CD4-positive, alpha-beta T cell treated with Interferon gamma for 1 hour (primary cell): ENCODE results near the gene HPCAL1.
A peak's percentile ranks its signal among the peaks of the same experiment; 100 is the strongest.

ENCODE experiments used
- DNase-seq: peaks from one replicate; pipeline ENCODE4 v3.0.0-alpha.2; 2020

HPCAL1 gene

DNA sequence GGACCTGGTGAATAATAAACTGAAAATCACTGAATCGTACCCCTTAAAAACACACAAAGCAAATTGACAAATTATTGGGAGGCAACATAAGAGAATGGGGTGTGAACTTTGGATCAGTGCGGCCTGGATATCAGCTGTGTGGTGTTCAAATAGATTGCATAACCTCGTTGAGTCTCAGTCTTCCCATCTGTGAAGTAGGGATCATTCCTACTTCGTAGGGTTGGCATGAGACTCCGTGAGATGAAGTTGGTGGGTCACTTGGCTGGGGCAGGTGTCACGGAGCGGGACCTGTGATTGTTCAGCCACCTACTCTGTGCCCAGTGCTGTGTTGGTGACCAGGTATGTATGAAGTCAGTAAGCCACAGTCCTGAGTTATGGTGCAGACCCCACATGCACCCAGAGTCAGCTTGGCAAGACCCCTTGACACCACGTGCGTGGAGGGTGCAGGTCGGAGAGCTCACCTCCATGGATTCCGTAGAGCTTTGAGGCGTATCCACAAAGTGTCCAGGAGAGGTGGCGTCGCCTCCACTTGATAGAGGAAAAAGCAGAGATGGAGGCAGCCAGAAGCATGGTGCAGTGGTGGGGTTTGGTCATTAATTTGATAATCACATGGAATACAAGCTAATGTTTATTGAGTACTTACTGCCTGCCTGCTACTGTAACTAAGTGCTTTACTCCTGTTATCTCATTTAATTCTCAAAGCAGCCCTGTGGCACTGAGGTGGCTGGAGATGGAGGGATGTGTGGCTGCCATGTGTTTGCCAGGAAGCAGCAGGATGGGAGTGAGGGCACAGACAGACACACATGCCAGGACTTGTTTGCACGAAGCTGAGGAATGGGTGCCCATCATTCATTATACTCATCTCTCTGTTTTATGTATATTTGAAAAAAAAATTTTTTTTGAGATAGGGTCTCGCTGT lies 35.8 kb downstream of the HPCAL1 start:
- DNase-seq: no peak

DNA sequence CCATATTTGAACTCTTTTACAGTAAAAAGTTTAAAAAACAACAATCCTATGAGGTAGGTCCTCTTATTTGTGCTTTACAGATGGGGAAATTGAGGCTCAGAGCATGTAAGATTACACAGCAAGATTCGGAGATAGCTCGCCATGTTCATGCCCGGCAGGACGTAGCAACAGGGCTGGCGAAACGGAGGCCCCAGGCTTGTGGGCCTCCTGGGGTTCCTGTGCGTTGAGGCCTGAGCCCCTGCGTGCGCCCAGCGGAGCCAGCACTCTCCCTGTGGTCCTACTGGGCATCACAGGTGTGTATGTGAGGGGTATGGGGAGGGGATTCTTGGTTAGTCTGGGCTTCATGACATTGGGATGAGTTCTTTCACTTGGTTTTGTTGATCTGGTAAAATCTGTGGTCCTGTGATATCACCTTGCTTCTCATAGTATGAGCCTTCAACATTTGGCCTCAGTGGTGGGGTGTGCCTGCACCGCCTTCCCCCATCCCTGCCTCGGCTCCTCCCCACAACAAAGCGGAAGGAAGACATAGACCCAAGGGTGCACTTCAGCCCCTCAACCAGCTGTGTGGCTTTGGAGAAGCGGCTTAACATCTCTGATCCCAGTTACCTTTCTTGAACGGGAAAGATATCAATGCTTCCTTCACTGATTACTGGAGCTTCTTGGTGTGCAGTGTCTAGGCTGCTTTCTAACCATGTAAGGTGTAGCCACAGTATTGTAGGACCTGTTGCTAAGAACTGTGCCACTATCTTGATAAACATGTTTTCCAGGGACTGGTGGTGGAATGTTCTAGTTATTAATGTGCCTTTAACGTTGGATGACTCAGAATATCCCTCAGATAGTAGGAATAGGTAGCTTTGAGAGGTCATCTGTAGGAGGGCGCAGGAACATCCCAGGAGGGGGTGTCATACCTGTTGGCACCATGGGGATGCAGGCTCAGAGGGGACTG lies 37.2 kb downstream of the HPCAL1 start:
- DNase-seq: no peak

DNA sequence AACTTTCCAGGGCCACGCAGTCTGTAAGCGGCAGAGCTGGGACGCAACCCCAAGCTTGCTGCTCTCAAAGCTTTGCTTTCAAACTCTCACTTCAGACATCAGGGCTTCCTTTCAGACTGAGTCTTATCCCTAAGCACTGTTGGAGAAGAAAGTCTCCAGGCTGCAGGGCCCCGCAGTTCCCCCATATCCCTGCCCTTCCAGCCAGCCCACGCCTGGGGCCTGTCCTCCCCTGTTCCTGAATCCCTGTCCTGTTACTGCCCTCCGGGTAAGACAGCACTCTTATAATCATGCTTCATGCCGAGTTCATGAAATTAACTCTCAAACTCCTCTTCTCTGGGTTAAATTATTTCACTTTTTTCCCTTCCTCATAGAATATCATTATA lies 37.9 kb downstream of the HPCAL1 start:
- no peak for DNase-seq

DNA sequence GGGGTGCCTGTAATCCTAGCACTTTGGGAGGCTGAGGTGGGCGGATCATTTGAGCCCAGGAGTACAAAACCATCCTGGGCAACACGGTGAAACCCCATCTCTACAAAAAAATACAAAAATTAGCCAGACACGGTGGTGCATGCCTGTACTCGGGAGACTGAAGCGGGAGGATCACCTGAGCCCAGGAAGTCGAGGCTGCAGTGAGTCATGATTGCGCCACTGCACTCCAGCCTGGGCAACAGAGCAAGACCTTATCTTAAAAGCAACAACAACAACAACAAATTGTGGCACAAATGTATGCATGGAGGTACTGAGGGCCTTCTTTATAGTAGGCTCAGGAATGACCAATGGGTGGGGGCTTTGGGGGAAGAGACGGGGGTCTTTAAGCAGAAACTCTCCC lies 38.5 kb downstream of the HPCAL1 start:
- DNase-seq: peak; percentile 4

DNA sequence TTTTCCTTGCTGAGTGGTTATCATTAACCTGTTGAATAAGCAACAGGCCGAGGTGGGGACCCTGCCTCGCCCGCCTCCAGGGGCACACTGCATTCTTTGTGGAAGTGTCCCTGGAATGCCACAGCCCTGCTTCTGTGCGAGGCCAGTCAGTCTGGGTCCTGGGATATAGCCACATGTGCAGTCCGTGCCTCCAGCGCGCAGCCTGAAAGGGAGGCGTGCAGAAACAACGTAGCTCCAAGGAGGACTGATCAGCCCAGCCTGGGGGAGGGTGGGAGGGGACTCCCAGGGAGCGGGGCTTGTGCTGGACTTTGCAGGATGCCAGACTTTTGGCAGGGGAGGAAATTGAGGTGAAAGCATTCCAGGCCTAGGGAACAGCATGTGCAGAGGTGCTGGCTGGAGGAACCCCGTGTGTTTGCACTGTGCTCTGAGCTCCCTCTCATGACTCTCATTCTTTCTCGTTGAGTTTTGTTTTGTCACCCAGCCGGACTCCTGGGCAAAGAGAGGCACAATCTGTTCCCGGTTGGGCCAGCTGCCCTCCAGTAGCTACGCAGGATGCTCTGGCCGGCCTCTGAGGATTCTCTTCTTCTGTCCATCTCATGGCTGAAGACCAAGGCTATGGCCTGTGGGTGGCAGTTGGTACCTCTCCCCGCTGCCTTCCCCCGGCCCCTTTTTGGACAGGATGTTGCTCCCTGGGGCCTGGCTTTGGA lies 39.7 kb downstream of the HPCAL1 start:
- no peak for DNase-seq

DNA sequence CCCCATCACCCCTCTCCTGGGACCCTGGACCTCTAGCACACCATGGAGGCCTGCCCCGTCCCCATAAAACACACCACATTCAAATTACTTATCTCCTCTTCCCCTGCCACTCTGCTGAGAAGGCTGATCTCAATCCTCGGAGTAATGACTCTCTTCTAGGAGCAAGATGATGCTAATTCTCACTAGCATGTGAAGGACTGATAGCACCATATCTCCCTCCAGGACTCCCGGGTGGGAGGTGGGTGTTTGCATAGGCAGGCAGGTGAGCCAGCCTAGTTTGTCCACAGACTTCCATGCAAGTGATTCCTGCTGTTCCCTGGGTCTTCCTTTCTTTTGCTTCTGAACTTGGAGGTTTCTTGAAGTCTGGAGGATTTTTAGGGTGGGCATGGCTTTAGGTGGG lies 40.5 kb downstream of the HPCAL1 start:
- DNase-seq: no peak

DNA sequence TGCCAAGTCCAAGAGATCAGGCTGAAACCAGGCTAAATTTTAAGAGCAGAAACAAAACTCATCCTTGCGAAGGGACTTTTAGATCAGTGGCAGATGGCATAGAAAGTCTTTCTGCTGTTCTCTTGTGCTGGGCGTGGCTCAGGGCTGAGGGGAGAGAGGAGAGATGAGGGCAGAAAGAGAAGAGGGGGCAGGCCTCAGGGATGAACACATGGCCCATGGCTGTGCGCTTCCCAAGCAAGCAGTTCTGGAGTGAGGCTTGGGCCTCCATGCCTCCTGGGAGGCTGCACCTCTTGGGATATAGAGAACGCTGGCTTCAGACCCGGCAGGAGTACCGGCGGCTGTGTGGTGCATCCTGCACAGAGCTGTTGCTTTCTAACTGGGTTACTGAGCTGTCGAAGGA lies 41.0 kb downstream of the HPCAL1 start:
- DNase-seq: no peak

DNA sequence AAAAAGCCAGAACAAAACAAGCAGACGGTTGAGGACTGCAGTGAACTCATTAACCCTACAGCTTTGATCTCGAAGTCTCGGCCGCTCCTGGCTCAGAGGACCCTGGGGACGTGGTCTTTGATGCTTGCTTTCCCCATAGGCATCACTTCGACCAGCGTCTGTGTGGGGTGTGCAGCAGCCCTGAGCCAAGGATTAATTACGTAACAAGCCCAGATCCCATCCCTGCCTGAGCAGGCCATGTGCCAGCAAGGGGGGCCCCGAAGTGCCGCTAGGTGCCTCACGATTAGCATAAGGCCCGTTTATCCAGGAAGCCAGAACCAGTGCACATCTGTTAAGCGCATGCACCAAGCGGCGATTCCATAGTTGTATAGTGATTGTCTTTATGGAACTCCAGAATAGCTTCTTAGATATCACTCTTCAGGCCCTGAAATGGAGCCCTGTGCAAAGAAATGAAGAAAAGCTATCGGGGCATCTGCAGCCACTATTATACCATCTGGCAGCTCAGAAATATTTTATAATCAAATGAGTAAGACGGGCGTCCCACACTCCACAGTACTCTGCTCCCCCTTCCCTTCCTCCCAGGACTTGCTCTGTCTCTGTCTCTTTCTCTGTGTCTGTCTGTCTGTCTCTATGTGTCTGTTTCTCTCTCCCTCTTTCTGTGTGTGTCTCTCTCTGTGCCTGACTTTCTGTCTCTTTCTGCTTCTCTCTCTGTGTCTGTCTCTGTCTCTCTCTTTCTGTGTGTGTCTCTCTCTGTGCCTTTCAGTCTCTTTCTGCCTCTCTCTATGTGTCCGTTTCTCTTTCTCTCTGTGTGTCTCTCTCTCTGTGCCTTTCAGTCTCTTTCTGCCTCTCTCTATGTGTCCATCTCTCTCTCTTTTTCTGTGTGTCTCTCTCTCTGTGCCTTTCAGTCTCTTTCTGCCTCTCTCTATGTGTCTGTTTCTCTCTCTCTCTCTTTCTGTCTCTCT lies 41.7 kb downstream of the HPCAL1 start:
- DNase-seq: no peak

DNA sequence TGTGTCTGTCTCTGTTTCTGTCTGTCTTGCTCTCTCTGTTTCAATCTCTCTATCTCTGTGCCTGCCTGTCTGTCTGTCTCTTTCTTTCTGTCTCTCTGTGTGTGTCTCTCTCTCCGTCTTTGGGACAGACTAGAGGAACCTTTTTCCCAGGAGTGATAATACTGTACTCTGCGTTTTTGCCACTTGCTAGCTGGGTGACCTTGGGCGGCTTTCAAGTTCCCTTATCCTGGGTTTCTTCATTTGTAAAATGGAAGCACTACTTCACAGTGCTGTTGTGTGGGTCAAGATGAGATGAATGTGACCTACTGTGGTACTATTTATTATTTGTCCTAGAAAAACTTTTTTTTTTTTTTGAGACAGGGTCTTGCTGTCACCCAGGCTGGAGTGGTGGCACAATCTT lies 42.4 kb downstream of the HPCAL1 start:
- DNase-seq: no peak

DNA sequence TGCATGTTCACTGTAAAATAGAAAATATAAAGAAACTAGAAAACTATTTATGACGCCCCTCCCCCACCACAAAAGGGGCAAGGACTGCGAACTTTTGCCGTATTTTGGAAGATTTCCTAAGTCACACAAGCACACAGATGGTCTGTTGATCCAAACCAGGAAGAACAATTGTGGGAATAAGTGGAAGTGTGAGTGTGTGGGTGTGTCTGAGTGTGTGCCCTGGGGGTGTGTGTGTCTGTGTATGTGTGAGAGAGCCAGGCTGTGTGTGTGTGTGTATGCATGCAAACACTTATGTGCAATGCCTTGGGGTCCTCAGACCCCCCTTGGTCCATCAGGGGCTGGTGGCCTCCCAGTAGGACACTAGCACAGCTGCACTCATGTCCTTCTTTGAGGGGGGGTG lies 43.1 kb downstream of the HPCAL1 start:
- DNase-seq: no peak

DNA sequence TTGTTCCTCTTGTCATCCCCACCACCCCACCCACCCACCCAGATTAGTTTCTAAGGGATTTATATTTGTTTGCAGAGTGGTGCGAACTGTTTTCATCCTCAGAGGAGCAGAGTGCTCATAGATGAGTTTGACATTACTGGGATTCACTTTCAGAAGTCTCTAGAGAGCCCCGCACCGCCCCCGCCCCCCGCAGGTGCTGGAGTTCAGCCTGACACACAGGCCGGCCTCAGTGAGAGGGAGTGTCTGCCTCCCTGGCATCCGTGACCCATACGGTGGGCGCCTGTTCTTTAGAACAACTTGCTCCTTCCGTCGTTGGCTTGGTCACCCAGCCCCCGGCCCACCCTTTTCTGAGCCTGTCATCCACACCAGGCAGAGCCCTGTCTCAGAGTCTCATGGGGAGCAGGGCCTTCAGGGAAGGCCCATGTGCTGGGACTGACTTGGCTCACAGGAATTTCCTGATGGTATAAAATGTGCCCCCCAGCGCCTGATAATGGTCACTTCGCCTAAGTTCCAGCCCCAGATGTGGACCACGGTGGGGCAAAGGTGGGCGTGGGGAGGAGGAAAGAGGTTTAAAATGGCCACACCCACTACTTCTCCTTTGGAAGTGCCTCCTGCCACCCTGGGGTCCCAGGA lies 44.3 kb downstream of the HPCAL1 start:
- DNase-seq: no peak

DNA sequence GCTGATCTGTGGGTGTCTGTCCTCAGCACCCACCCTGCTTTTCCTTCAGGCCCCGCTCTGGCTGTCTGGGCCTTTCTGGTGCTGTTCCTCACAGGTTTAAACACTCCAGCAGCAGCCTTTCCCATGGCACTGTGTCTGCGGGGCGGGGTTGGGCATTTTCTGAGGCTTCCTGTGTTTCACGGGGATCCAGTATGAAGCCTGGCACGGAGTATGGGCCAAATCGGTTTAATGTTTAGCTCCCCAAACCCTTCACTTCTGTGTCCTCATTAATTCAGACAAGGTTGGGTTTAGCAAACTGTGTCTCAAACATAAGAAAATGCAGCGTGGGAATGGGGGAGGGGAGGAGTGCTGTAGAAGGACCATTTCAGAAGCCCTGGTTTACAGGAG lies 44.9 kb downstream of the HPCAL1 start:
- DNase-seq: no peak

DNA sequence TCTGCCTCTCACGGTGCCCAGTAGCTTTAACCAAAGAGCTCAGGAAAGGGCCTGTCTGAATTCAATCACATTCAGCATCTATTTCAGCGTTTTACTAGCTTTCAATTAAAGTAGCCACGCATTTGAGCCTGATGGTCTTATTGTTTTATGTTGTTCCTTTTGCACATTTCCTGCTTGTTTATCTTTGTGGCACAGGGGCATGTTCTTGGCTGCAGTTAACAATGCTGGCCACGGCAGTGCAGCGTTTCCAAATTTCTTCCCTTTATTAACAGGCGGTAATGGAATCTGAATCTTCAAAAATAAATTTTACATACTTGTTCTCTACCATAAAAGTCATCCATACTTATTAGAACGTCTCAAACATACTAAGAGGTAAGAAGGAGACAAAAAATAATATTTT lies 46.2 kb downstream of the HPCAL1 start:
- DNase-seq: no peak

DNA sequence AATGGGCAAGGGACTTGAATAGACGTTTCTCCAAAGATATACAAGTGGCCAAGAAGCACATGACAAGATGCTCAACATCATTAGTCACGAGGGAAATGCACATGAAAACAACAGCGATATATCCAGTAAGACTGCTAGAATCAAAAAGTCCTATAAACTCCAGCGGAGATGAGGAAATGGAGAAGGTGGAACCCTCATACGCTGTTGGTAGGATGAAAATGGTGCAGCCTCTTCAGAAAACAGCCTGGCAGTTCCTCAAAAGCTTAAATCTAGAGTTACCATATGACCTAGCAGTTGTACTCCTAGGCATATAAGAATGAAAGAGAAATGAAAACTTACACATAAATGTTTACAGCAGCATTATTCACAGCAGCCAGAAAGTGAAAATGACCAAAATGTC lies 48.1 kb downstream of the HPCAL1 start:
- no peak for DNase-seq

DNA sequence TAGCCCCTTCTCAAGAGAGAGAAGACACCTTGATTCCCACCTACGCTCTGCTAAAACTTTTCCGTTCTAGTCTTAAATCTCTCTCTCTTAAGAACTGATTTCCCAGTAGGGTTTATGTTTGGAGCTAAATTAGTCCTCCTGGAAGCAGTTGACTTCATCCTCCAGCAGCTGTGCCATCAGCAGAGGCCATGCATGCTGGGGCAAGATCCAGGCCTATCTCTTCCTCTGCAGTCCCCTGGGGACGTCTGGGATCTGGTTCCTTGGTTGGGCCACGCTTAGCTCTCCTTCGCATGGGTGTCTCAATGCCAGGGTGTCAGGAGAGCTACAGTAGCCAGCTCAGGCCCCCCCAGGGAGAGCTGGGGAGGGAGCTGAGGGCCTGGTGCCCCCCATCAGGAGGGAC lies 49.7 kb downstream of the HPCAL1 start:
- DNase-seq: no peak

DNA sequence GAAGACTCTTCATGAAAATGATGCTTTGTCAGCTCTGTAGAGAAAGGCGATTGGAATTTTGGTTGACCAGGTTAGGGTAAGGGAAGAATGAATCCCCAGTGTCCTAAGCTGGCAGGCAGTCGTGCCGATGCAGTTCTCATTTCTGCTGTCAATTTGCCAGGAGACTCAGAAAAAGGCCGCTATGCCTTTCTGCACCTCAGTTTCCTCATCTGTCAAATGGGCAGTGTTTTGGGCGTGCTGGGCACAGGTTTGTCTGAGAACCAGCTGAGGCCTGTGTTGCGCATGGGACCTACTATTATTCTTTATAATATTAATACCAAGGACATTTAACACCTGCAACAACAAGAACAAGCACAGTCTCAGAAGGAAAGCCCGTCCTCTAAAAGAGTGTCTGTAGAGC lies 50.3 kb downstream of the HPCAL1 start:
- no peak for DNase-seq

DNA sequence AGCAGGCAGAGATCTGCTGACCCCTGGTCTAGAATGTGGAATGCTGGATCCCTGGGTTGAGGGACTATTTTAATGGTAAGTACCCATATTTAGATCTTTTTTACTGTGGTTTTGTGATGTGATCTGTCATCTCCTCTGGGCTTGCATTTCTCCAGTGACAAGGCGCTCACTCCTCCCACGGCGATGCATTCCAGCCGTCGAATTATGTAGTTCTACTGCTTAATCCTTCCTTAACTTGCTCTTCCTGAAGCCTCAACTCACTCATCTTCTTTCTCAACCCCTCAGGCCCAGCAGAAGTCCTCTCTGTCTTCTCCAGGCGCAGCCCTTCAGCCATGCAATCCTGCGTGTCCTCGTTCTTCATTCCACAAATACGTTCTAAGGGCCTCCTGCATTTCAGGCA lies 51.2 kb downstream of the HPCAL1 start:
- no peak for DNase-seq

DNA sequence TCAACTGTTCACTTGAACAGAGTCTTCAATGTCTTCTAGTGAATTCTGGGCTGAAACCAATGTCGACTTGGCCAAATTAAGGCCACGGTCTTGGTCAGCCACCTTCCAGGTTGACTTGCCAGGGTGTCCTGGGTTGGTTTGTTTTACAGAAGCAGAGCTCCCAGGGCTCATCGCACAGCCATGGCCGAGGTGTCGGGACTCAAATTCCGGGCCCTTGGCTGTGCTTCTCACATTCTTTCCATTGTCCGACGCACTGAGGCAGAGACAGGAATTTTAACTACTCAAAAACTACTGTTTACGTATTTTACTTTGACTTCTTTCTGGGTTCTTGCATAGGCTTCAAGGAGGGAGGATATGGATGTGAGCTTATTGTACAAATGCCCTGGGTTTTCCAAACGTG lies 51.7 kb downstream of the HPCAL1 start:
- DNase-seq: no peak

DNA sequence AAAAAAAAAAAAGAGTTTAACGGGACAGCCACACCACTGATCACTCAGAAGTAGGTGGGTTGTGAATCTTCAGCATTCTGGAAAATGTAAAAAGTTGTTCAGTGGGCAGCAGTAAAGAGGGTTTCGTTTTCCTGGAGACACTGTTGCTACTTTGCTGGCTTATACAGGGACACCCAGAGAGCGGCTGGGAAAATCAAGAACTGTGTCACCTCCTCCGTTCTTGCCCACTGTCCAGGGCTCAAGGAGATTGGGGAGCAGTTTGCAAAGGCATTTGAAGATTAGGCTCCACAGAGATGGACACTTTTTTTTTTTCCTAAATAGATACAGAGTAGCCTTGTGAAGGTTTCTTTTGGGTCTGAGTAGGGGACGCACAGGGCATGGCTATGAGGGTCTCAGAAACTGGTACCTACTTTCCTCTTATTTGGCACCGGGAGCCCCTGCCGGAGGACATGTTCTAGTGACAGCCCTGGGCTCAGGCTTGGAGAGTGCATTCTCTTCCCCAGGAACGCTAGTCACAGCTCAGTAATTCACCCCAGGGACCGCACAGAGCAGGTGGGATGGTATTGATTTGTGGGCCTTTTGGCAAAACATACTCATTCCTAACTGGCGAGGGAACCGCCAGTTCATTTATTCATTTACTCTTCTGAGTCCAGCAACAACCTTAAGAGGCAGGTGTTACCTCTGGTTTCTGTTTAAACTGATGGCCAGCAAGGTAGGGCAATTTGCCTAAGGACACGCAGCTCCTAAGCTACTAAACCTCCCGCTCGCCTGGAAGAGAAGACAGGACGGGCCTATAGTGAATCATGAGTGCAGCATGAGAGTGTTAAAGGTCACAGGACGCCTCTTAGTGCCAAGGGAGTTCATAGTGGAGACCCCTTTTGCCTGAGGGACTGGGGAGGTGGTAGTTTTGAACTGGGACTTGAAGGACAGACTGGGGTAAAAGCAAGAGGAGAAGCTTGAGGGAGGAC lies 53.1 kb downstream of the HPCAL1 start:
- no peak for DNase-seq

DNA sequence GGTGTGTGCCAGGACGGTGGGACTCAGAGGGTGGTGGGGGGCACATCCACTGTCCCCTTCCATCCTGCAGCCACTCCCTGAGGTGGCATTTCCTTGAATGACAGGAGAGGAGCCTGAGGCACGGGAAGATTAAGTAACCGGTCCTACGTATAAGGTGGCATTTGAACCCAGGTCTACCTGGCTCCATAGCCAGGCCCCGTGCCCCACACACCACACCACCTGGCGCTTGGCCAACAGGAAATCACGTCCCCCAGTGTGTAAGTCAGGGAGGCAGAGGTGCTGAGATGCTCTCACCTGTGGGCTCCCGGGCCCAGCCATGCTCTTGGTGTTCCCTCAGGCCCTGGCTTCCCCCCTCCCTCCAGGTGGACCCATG lies 53.7 kb downstream of the HPCAL1 start:
- DNase-seq: no peak
